Esophagus squamous epithelium (tissue), 5 donors: ENCODE data around the gene CCIN. TPM values are rescaled to one million over a fixed set of nuclear protein-coding genes. Genes with fewer than 3 reads are reported as not detected.

Source experiments
- DNase-seq: peaks from one replicate; lab custom pipeline; 2025; lab: John Stamatoyannopoulos, UW
- H3K27ac ChIP-seq, 4 donors: fragments of 200-600 bp; sonication (generic); one replicate each; pipeline ENCODE4 v1.5.1; 2016 to 2019; ENCODE audit warnings: mild to moderate bottlenecking in 1 of 4
- H3K27me3 ChIP-seq, 4 donors: fragments of 200-600 bp; sonication (generic); 1 replicate in 3 of 4; 2 replicates in 1 of 4; pipeline versions ENCODE4 v1.5.1 to v1.6.0; 2017 to 2021; ENCODE audit warnings: antibody characterized with exemption in 1 of 4
- H3K36me3 ChIP-seq, 3 donors: fragments of 200-600 bp; sonication (generic); one replicate each; pipeline ENCODE4 v1.5.1; 2016 to 2019
- H3K4me1 ChIP-seq, 3 donors: fragments of 200-600 bp; sonication (generic); one replicate each; pipeline ENCODE4 v1.5.1; 2017 to 2019
- H3K4me3 ChIP-seq, 4 donors: fragments of 200-600 bp; sonication (generic); 1 replicate in 3 of 4; 2 replicates in 1 of 4; pipeline ENCODE4 v1.5.1; 2016 to 2019; ENCODE audit warnings: mild to moderate bottlenecking in 2 of 4, moderate library complexity in 1 of 4
- H3K9me3 ChIP-seq, 3 donors: fragments of 200-600 bp; sonication (generic); one replicate each; pipeline ENCODE4 v1.5.1; 2016 to 2019
- POLR2A ChIP-seq, 4 donors: fragments of 450-650 bp; IDR thresholded peaks; one replicate each; pipeline ENCODE4 v1.6.1; 2017; ENCODE audit warnings: antibody characterized with exemption in 4 of 4, mild to moderate bottlenecking in 4 of 4, moderate library complexity in 3 of 4
- WGBS, 2 donors: methylation state at CpG; one replicate each; pipeline ENCODE4 v1.1.5; 2018; 5-methylcytosine and 5-hydroxymethylcytosine counted together
- intact Hi-C: fragments of 100-400 bp; cut with DNase I; formaldehyde crosslinking; loops from one replicate; pipeline ENCODE4 v1.15.0; 2022
- total RNA-seq, 4 donors: library from RNA; depleted of rRNA; stranded (reverse); fragments of >200 nt; gene quantifications; one replicate each; pipeline ENCODE4 v1.1.0, GENCODE V29; 2016
- TF ChIP-seq, protein P1 (sequence below), 6 experiments: fragments of 450-650 bp in 4 of 6; fragments of 200-600 bp in 2 of 6; sonication (generic) in 2 of 6; IDR thresholded peaks; one replicate each; pipeline ENCODE4 v1.5.1; 2016 to 2019; ENCODE audit warnings: antibody characterized with exemption in 6 of 6, mild to moderate bottlenecking in 4 of 6, moderate library complexity in 4 of 6
- donor health status: DM: yes; HTN: yes; CAD: no.

CCIN gene
- total RNA-seq, 4 donors from 2014 or later = 0.13 TPM; not detected in 3

DNA sequence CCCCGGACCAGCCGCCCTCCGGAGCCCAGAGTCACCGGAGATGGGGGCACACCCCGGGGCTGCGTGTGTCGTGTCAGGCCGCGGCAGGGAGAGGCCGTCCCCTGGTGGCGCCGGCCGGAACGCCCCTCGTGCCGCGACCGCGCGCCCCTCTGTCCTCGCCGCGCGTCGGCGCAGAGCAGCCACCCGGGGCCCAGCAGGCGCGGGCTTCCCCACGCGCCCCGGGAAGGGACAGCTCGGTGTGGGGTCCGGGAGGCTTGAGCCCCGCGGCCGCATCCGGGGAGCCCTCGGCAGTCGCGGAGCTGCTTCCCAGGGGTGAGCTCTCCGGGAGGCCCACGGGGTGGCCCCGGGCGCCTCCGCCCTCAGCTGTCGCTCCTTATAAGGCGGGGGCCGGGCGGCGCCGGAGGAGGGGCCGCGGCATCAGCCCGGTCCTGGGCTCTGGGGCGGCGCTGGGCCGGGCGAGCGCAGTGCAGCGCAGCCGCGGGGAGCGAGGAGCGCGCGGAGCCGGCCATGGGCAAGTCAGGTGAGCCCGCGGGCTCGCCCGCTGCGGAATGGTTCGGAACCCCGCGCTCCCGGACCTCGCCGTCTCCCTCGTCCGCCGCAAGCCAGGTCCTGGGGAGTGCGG is 32.8 kb upstream of the CCIN start, which contains the start of gene GLIPR2:
Gene GLIPR2 (plus strand): TSS at position 462 of the 622 bp plus-strand sequence. CDS start 46 bp downstream, at position 508.
- WGBS, 2 donors = no CpG with 5 or more reads among the region's 83 CpGs
- Histone ChIP-seq H3K4me1 (peaks cover 29 to 76% (median 39%) of the 10 kb centered on the region in 3 donors), H3K27ac (peak within 1 kb of the TSS; percentile 68 to 90 (median 79)), H3K36me3 (no peaks in the 10 kb centered on the region), H3K4me3 (peak within 1 kb of the TSS; percentile 57 to 87 (median 68)), H3K9me3 (no peaks in the 10 kb centered on the region), H3K27me3 (peaks cover 0 to 30% (median 0%) of the 10 kb centered on the region in 4 donors)
- intact Hi-C loops = no loop called here
- DNase-seq = peak; percentile 31
- peak in 3 of 4 donors; percentile 30 to 92 (median 86) for TF ChIP-seq POLR2A (IDR thresholded peaks at IDR 0.05)
- TF ChIP-seq, protein P1, sequence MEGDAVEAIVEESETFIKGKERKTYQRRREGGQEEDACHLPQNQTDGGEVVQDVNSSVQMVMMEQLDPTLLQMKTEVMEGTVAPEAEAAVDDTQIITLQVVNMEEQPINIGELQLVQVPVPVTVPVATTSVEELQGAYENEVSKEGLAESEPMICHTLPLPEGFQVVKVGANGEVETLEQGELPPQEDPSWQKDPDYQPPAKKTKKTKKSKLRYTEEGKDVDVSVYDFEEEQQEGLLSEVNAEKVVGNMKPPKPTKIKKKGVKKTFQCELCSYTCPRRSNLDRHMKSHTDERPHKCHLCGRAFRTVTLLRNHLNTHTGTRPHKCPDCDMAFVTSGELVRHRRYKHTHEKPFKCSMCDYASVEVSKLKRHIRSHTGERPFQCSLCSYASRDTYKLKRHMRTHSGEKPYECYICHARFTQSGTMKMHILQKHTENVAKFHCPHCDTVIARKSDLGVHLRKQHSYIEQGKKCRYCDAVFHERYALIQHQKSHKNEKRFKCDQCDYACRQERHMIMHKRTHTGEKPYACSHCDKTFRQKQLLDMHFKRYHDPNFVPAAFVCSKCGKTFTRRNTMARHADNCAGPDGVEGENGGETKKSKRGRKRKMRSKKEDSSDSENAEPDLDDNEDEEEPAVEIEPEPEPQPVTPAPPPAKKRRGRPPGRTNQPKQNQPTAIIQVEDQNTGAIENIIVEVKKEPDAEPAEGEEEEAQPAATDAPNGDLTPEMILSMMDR (IDR thresholded peaks at IDR 0.05) = peak in 2 of 6 experiments; percentile 22 to 37

DNA sequence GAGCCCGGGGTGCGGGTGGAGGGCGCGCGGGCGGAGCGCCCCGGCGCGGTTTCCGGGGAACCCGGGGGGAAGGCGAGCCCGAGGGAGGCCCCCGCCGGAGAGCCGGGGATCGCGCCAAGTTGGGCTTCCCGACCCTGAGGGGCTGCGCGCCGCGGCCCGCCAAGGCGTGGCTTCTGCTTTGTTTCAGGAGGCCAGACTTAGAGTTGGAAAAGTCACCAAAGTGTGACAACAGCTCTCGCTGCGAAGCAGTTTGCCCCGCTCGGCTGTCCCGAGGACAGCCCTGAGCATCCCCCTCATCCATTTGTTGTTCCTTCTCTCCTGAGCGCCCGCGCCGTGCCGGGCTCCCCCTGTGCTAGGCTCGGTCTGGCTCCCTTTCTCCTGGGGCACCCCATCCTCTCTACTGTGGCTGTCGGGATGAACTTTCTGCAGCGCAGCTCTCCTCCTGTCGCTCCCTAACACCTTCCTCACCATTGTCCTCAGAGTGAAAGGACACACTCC is 32.2 kb upstream of the CCIN start:
- Histone ChIP-seq H3K36me3 (no peaks in the 10 kb centered on the region), H3K4me3 (peak overlapping the region; percentile 57 to 87 (median 68)), H3K9me3 (no peaks in the 10 kb centered on the region), H3K27me3 (peaks cover 0 to 30% (median 0%) of the 10 kb centered on the region in 4 donors), H3K4me1 (peaks cover 35 to 77% (median 43%) of the 10 kb centered on the region in 3 donors), H3K27ac (peak overlapping the region; percentile 68 to 90 (median 79))
- intact Hi-C loops = no loop called here
- TF ChIP-seq, protein P1 (IDR thresholded peaks at IDR 0.05) = no peak
- no peak for TF ChIP-seq POLR2A (IDR thresholded peaks at IDR 0.05)
- 1 to 8% methylated on average over 10 to 14 of the region's 40 CpGs for WGBS, 2 donors
- no peak for DNase-seq

DNA sequence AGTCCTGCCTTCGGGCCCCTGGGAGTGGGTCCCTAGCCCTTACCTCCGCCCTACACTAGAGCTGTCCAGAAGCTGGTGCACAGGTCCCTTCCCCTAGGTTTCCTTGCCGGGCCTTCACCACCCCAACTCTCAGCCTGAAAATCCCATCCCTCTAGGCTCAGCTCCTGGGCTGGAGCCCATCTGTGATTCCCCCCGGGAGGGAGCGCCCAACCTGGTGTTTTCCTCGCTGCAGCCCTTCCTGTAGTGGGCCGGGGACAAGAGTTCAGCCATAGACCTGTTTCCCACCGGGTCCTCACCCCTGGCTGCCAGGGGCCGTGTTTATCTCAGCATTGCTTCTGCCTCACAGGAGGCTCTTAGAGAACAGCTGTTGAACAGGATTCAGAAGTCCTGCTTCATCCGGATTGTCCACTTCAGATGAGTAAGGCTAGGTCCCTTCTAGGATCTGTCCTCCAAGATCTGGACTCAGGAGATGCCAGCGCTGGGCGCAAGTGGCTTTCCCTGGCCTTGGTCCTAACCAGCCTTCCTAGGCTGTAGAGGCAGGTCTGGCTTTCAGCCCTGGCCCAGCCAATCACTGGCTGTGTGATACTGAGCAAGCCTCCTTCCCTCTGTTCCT is 31.7 kb upstream of the CCIN start:
- H3K9me3 ChIP-seq = no peaks in the 10 kb centered on the region
- no peak for DNase-seq
- peaks cover 0 to 30% (median 0%) of the 10 kb centered on the region in 4 donors for H3K27me3 ChIP-seq
- H3K36me3 ChIP-seq = no peaks in the 10 kb centered on the region
- H3K4me3 ChIP-seq = peak overlapping the region; percentile 57 to 87 (median 68)
- TF ChIP-seq, protein P1 (IDR thresholded peaks at IDR 0.05) = no peak
- no peak for TF ChIP-seq POLR2A (IDR thresholded peaks at IDR 0.05)
- H3K4me1 ChIP-seq = peaks cover 39 to 77% (median 46%) of the 10 kb centered on the region in 3 donors
- H3K27ac ChIP-seq = peak overlapping the region; percentile 68 to 90 (median 79)
- intact Hi-C loops = no loop called here
- 0 to 27% methylated on average over 1 to 9 of the region's 12 CpGs for WGBS, 2 donors

DNA sequence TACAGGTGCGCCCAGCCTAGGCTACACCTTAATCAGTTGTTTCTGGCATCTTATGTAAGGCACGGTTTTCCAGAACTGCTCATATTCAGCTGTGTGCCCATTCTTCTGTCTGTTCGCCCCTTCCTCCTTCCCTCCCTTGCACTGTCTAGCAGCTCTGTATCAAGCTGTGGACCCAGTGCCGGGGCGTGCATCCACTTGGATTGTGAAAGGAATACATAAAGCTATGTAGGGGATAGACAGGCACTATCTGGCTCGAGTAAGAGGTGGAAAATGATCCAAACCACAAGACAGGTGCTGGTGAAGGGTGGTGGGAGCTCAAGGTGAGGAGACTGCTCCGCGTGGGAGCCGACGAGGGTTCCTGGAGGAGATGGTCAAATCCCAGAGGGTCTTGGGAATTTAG is 30.7 kb upstream of the CCIN start:
- H3K27ac ChIP-seq = no peak overlapping the region
- no peaks in the 10 kb centered on the region for H3K36me3 ChIP-seq
- DNase-seq = no peak
- WGBS, 2 donors = 84 to 86% methylated on average over 8 to 9 of the region's 10 CpGs
- H3K4me1 ChIP-seq = peaks cover 49 to 82% (median 55%) of the 10 kb centered on the region in 3 donors
- intact Hi-C loops = no loop called here
- H3K27me3 ChIP-seq = peaks cover 0 to 30% (median 0%) of the 10 kb centered on the region in 4 donors
- H3K9me3 ChIP-seq = no peaks in the 10 kb centered on the region
- TF ChIP-seq POLR2A (IDR thresholded peaks at IDR 0.05) = no peak
- TF ChIP-seq, protein P1 (IDR thresholded peaks at IDR 0.05) = no peak
- H3K4me3 ChIP-seq = no peak overlapping the region

- Histone ChIP-seq H3K36me3 (no peaks in the 10 kb centered on the region), H3K9me3 (no peaks in the 10 kb centered on the region), H3K4me3 (no peak overlapping the region), H3K27me3 (peaks cover 0 to 30% (median 0%) of the 10 kb centered on the region in 4 donors), H3K27ac (no peak overlapping the region), H3K4me1 (peaks cover 49 to 85% (median 55%) of the 10 kb centered on the region in 3 donors)
- no peak for DNase-seq
- WGBS, 2 donors = 83 to 88% methylated on average over 5 of the region's 5 CpGs
- intact Hi-C loops = no loop called here
- TF ChIP-seq POLR2A (IDR thresholded peaks at IDR 0.05) = no peak
- TF ChIP-seq, protein P1 (IDR thresholded peaks at IDR 0.05) = no peak
Measured at GRCh38 chr9:36138901-36139300, 30.3 kb upstream of the CCIN start.
